Panc1 (cell line): ENCODE measurements around the gene YIF1A. TPM values are rescaled to one million over a fixed set of nuclear protein-coding genes. Genes with fewer than 3 reads are reported as not detected.

ENCODE experiments used
- ATAC-seq: fragments of 200-7000 bp; cut with Tn5 transposase; 2 replicates; pipeline ENCODE4 v1.9.1; 2020; ENCODE audit warnings: mild to moderate bottlenecking, moderate library complexity
- BruUV-seq: library from RNA; stranded (reverse); fragments of 400-500 nt; replicated peaks from 2 replicates; lab custom pipeline; 2021; lab: Mats Ljungman, UMichigan
- CTCF ChIA-PET: fragments of 300-600 bp; sonication (Branson Sonifier 250); formaldehyde crosslinking; loops from one replicate; lab custom pipeline; 2022; ENCODE audit warnings: antibody characterized with exemption; lab: Charles Lee
- POLR2A ChIA-PET: fragments of 300-600 bp; sonication (Branson Sonifier 250); formaldehyde crosslinking; loops from one replicate; lab custom pipeline; 2022; ENCODE audit warnings: antibody characterized with exemption; lab: Charles Lee
- DNase-seq: peaks from one replicate; pipeline ENCODE4 v3.0.0-alpha.2; 2010; ENCODE audit warnings: low read depth, low spot score
- H3K27ac ChIP-seq: 2 replicates; pipeline ENCODE4 v1.5.1; 2011; ENCODE audit warnings: mild to moderate bottlenecking, low read length, inconsistent platforms
- H3K27me3 ChIP-seq: fragments of 200-500 bp; sonication (Bioruptor generic); 2 replicates; pipeline ENCODE4 v1.6.0; 2014; ENCODE audit warnings: low read length, inconsistent platforms; ENCODE audit not compliant: control insufficient read depth, insufficient read depth
- H3K36me3 ChIP-seq: fragments of 200-500 bp; sonication (Bioruptor generic); 2 replicates; pipeline ENCODE4 v1.5.1; 2014; ENCODE audit warnings: inconsistent platforms, mild to moderate bottlenecking, low read length, moderate library complexity; ENCODE audit not compliant: control insufficient read depth, insufficient read depth
- H3K4me1 ChIP-seq: 2 replicates; pipeline ENCODE4 v1.5.1; 2011; ENCODE audit warnings: inconsistent platforms, mild to moderate bottlenecking, low read length, moderate library complexity; ENCODE audit not compliant: control insufficient read depth, insufficient read depth
- H3K4me3 ChIP-seq, 2 experiments: 2 replicates each; pipeline ENCODE4 v1.5.1; 2011 to 2012; ENCODE audit warnings: low read depth in 2 of 2, low read length in 2 of 2, mild to moderate bottlenecking in 2 of 2, inconsistent platforms in 1 of 2, moderate library complexity in 1 of 2
- H3K9me3 ChIP-seq: fragments of 200-500 bp; sonication (Bioruptor generic); 2 replicates; pipeline ENCODE4 v1.5.1; 2014; ENCODE audit warnings: low read depth, mild to moderate bottlenecking, inconsistent platforms, low read length, moderate library complexity; ENCODE audit not compliant: control insufficient read depth, insufficient read depth
- CTCF ChIP-seq: fragments of 450-650 bp; IDR thresholded peaks from 2 replicates; pipeline ENCODE4 v1.5.1; 2017; ENCODE audit warnings: mild to moderate bottlenecking
- POLR2AphosphoS5 ChIP-seq: IDR thresholded peaks from 2 replicates; pipeline ENCODE4 v1.6.1; 2012; ENCODE audit warnings: mild to moderate bottlenecking, low read depth, low read length, moderate library complexity
- REST ChIP-seq, 2 experiments: IDR thresholded peaks; 2 replicates each; pipeline ENCODE4 v1.6.1; 2011 to 2012; ENCODE audit warnings: low read depth in 2 of 2, control low read depth in 1 of 2, low read length in 1 of 2, mild to moderate bottlenecking in 1 of 2, moderate library complexity in 1 of 2; ENCODE audit not compliant: insufficient read depth in 1 of 2
- SIN3A ChIP-seq: IDR thresholded peaks from 2 replicates; pipeline ENCODE4 v1.6.1; 2012; ENCODE audit warnings: low read depth, mild to moderate bottlenecking, low read length, moderate library complexity, borderline replicate concordance; ENCODE audit not compliant: insufficient read depth
- TCF7L2 ChIP-seq: IDR thresholded peaks from 2 replicates; pipeline ENCODE4 v1.6.1; 2011; ENCODE audit warnings: mild to moderate bottlenecking, low read depth, low read length, inconsistent platforms
- in situ Hi-C: cut with HindIII; loops from 2 replicates; pipeline ENCODE4 v1.10.0; 2016; ENCODE audit warnings: low sequenced_read_pairs, low pct_unique_long_range_greater_than_20kb
- intact Hi-C: fragments of 100-400 bp; cut with micrococcal nuclease; formaldehyde crosslinking; loops from one replicate; pipeline ENCODE4 v1.10.0; 2022; ENCODE audit not compliant: unreplicated experiment
- total RNA-seq: library from RNA; stranded (reverse); gene quantifications from one replicate; pipeline ENCODE4 v1.2.1, GENCODE V29; 2021; ENCODE audit not compliant: unreplicated experiment

YIF1A gene
- total RNA-seq, 1 experiment from 2014 or later: 196 TPM

GRCh38 chr11:66275984-66276612, 12.8 kb downstream of the YIF1A start:
- ChIA-PET POLR2A (no interaction called here), CTCF (no interaction called here)
- H3K4me1 ChIP-seq: peaks cover 17% of the 10 kb centered on the region
- DNase-seq (no peak), ATAC-seq (no peak)
- no peaks in the 10 kb centered on the region for H3K9me3 ChIP-seq
- no peak overlapping the region for H3K4me3 ChIP-seq
- no peak overlapping the region for H3K27ac ChIP-seq
- in situ Hi-C loops: no loop called here
- intact Hi-C loops: no loop called here
- BruUV-seq: TSS peak; percentile 20
- no peak for TF ChIP-seq SIN3A
- H3K36me3 ChIP-seq: peaks cover 11% of the 10 kb centered on the region; the same call in 1 of the 2 replicates
- no peaks in the 10 kb centered on the region for H3K27me3 ChIP-seq

GRCh38 chr11:66275396-66275795, 13.5 kb downstream of the YIF1A start:
- no peak for TF ChIP-seq CTCF
- POLR2A ChIA-PET: no interaction called here
- H3K4me3 ChIP-seq: no peak overlapping the region
- BruUV-seq: no TSS peak
- no peak overlapping the region for H3K27ac ChIP-seq
- intact Hi-C loops (no loop called here), in situ Hi-C loops (no loop called here)
- H3K4me1 ChIP-seq: peaks cover 10% of the 10 kb centered on the region
- no peaks in the 10 kb centered on the region for H3K27me3 ChIP-seq
- H3K9me3 ChIP-seq: no peaks in the 10 kb centered on the region
- DNase-seq (no peak), ATAC-seq (no peak)
- CTCF ChIA-PET: no interaction called here
- H3K36me3 ChIP-seq: peaks cover 11% of the 10 kb centered on the region; the same call in 1 of the 2 replicates

- no peak for TF ChIP-seq CTCF
- TF ChIP-seq REST (IDR thresholded peaks at IDR 0.05; ENCODE audit: insufficient read depth in 1 of 2, low read depth in 2 of 2, low read length in 1 of 2): no peak
- TF ChIP-seq TCF7L2: no peak
- no peak for TF ChIP-seq POLR2AphosphoS5
- no peak for TF ChIP-seq SIN3A
- in situ Hi-C loops: no loop called here
- POLR2A ChIA-PET: no interaction called here
- BruUV-seq: no TSS peak
- DNase-seq (no peak), ATAC-seq (no peak)
- CTCF ChIA-PET: no interaction called here
- Histone ChIP-seq H3K4me3 (no peak overlapping the region), H3K27me3 (no peaks in the 10 kb centered on the region), H3K4me1 (peaks cover 7% of the 10 kb centered on the region), H3K9me3 (no peaks in the 10 kb centered on the region), H3K36me3 (peaks cover 11% of the 10 kb centered on the region; the same call in 1 of the 2 replicates), H3K27ac (no peak overlapping the region)
- intact Hi-C loops: no loop called here
Measured at GRCh38 chr11:66274219-66274618, 14.7 kb downstream of the YIF1A start.
